Urinary bladder (tissue), 4 donors: ENCODE data around the gene NOSTRIN. TPM values are rescaled to one million over a fixed set of nuclear protein-coding genes. Genes with fewer than 3 reads are reported as not detected.

ENCODE experiments used
- DNase-seq: peaks from one replicate; pipeline ENCODE4 v3.0.0-alpha.2; 2015; ENCODE audit errors: extremely low spot score
- H3K27ac ChIP-seq: one replicate; pipeline ENCODE4 v1.5.1; 2013; ENCODE audit warnings: low read depth, mild to moderate bottlenecking, moderate library complexity
- H3K36me3 ChIP-seq: one replicate; pipeline ENCODE4 v1.6.1; 2013; ENCODE audit warnings: mild to moderate bottlenecking, moderate library complexity; ENCODE audit not compliant: insufficient read depth
- H3K4me1 ChIP-seq: one replicate; pipeline ENCODE4 v1.6.1; 2013; ENCODE audit warnings: mild to moderate bottlenecking, moderate library complexity; ENCODE audit not compliant: insufficient read depth
- H3K4me3 ChIP-seq: one replicate; pipeline ENCODE4 v1.5.1; 2013; ENCODE audit warnings: low read depth, low read length
- WGBS: extraction: QIAGEN DNeasy Blood & Tissue Kit; methylation state at CpG from one replicate; pipeline ENCODE4 v1.1.7; 2013; 5-methylcytosine and 5-hydroxymethylcytosine counted together
- polyA plus RNA-seq: library from polyadenylated mRNA; stranded (reverse); fragments of 200-250 nt; gene quantifications from one replicate; pipeline ENCODE4 v1.2.3, GENCODE V29; 2013
- total RNA-seq: library from RNA; depleted of rRNA; stranded (reverse); fragments of >200 nt; gene quantifications from one replicate; pipeline ENCODE4 v1.2.3, GENCODE V29; 2014
- donor health status: healthy with polysubstance abuse.
- donor health status: healthy.

The NOSTRIN gene
- total and polyA plus RNA-seq, 2 donors = 10.6 to 30.9 TPM

- no peak overlapping the region for H3K4me3 ChIP-seq
- no peak overlapping the region for H3K27ac ChIP-seq
- DNase-seq = no peak
- H3K4me1 ChIP-seq = no peaks in the 10 kb centered on the region
- no peaks in the 10 kb centered on the region for H3K36me3 ChIP-seq
- WGBS = 32% methylated on average over 10 of the region's 10 CpGs
These were observed 16.7 kb downstream of the NOSTRIN start for GRCh38 chr2:168819050-168819715.

DNA sequence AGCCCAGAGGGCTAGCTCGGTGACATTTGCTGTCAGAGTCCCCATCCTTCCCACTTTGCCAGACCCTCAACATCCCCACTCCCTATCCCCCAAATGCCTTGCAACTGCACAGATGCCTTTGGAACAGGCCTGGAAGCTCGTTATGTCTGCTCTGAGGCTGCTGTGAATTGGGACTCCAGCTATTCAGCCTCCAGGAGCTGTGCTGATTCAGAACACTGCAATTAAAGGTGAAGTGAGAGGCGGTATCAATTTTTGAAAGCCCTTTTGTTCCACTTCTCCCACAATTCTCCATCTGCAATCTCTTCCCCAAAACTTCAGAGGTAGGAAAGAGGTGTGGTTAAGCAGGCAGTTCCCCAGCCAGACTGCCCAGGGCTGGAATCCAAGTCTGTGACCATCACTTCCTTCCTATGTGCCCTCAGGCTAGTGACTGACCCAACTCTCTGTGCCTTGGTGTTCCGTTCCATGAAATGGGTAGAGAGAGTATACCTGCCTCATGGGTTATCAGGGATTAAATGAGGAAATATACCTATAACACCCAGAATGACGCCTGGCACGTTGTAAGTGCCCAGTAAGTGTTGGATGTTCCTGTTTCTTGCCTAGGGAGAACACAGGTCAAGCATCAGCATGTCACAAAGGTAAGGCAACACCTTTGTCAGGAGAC, 17.5 kb downstream of the NOSTRIN start:
- H3K36me3 ChIP-seq = no peaks in the 10 kb centered on the region
- H3K4me3 ChIP-seq = no peak overlapping the region
- 95% methylated on average over 6 of the region's 6 CpGs for WGBS
- DNase-seq = no peak
- H3K4me1 ChIP-seq = no peaks in the 10 kb centered on the region
- H3K27ac ChIP-seq = no peak overlapping the region

GRCh38 chr2:168821577-168821976, 19.1 kb downstream of the NOSTRIN start:
- 89% methylated on average over 8 of the region's 8 CpGs for WGBS
- Histone ChIP-seq H3K4me3 (no peak overlapping the region), H3K27ac (no peak overlapping the region), H3K36me3 (no peaks in the 10 kb centered on the region), H3K4me1 (no peaks in the 10 kb centered on the region)
- no peak for DNase-seq

- DNase-seq = no peak
- Histone ChIP-seq H3K27ac (no peak overlapping the region), H3K4me1 (no peaks in the 10 kb centered on the region), H3K4me3 (no peak overlapping the region), H3K36me3 (no peaks in the 10 kb centered on the region)
- 90% methylated on average over 1 of the region's 1 CpG for WGBS
These were observed 19.6 kb downstream of the NOSTRIN start for GRCh38 chr2:168821992-168822391.

GRCh38 chr2:168825126-168825525, 22.7 kb downstream of the NOSTRIN start:
- Histone ChIP-seq H3K36me3 (no peaks in the 10 kb centered on the region), H3K4me3 (no peak overlapping the region), H3K27ac (no peak overlapping the region), H3K4me1 (no peaks in the 10 kb centered on the region)
- no peak for DNase-seq

- Histone ChIP-seq H3K4me1 (no peaks in the 10 kb centered on the region), H3K27ac (no peak overlapping the region), H3K36me3 (no peaks in the 10 kb centered on the region), H3K4me3 (no peak overlapping the region)
- DNase-seq = no peak
These were observed 28.5 kb downstream of the NOSTRIN start for GRCh38 chr2:168830958-168831357.

- DNase-seq = no peak
- H3K4me3 ChIP-seq = no peak overlapping the region
- no peak overlapping the region for H3K27ac ChIP-seq
- no peaks in the 10 kb centered on the region for H3K4me1 ChIP-seq
- no peaks in the 10 kb centered on the region for H3K36me3 ChIP-seq
These were observed 29.2 kb downstream of the NOSTRIN start for GRCh38 chr2:168831662-168832061.

DNA sequence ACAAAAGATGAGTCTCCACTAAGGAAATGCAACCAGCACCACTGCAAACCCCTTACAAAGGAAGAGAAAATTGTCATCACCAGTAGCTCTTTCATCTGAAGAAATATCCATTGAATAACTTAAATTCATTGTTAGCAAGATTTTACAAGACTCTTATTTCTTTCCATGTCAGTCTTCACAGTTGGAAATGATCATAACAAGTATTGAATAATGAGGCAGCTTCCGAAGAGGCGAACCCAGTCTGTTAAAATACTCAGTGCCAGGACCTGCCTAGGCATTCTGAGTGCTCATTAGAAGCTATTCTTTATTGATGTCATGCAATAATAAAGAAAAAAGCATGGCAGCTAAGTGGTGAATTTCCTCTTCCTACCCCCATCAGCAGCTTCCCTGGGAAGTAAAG, 33.5 kb downstream of the NOSTRIN start:
- H3K36me3 ChIP-seq = no peaks in the 10 kb centered on the region
- no peak overlapping the region for H3K4me3 ChIP-seq
- whole genome bisulfite sequencing = 97% methylated on average over 2 of the region's 2 CpGs
- H3K4me1 ChIP-seq = no peaks in the 10 kb centered on the region
- no peak overlapping the region for H3K27ac ChIP-seq
- no peak for DNase-seq

GRCh38 chr2:168841445-168841844, 39.0 kb downstream of the NOSTRIN start:
- WGBS = 43% methylated on average over 2 of the region's 2 CpGs
- no peak for DNase-seq
- H3K4me1 ChIP-seq = no peaks in the 10 kb centered on the region
- no peaks in the 10 kb centered on the region for H3K36me3 ChIP-seq
- no peak overlapping the region for H3K27ac ChIP-seq
- no peak overlapping the region for H3K4me3 ChIP-seq

- Histone ChIP-seq H3K4me1 (no peaks in the 10 kb centered on the region), H3K36me3 (no peaks in the 10 kb centered on the region), H3K27ac (no peak overlapping the region), H3K4me3 (no peak overlapping the region)
- DNase-seq = no peak
- 96% methylated on average over 3 of the region's 3 CpGs for WGBS
These were observed 40.8 kb downstream of the NOSTRIN start for GRCh38 chr2:168843253-168843652.

GRCh38 chr2:168848225-168848624, 45.8 kb downstream of the NOSTRIN start:
- WGBS = 94% methylated on average over 3 of the region's 3 CpGs
- DNase-seq = no peak
- Histone ChIP-seq H3K27ac (no peak overlapping the region), H3K4me3 (no peak overlapping the region), H3K4me1 (no peaks in the 10 kb centered on the region), H3K36me3 (no peaks in the 10 kb centered on the region)

DNA sequence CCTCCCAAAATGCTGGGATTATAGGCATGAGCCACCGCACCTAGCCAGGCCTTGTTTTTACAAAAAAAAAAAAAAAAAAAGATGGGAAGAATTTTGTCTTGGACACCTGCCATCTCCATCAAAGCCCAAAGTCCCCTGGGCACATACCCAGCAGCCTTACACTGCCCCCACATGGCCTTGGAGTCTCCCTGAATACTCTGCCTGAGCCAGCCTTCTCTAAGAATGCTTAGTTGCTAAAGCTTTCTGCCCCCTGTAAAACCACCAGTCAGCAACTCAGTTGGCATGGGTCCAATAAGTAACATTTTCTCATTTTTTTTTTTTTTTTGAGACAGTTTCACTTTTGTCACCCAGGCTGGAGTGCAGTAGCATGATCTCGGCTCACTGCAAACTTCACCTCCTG, 47.2 kb downstream of the NOSTRIN start:
- no peak for DNase-seq
- Histone ChIP-seq H3K27ac (no peak overlapping the region), H3K4me3 (no peak overlapping the region), H3K36me3 (no peaks in the 10 kb centered on the region), H3K4me1 (no peaks in the 10 kb centered on the region)
- WGBS = 58% methylated on average over 2 of the region's 2 CpGs

- Histone ChIP-seq H3K4me3 (no peak overlapping the region), H3K4me1 (no peaks in the 10 kb centered on the region), H3K27ac (no peak overlapping the region), H3K36me3 (no peaks in the 10 kb centered on the region)
- DNase-seq = no peak
These were observed 48.4 kb downstream of the NOSTRIN start for GRCh38 chr2:168850846-168851245.

GRCh38 chr2:168851674-168852320, 49.4 kb downstream of the NOSTRIN start:
- DNase-seq = no peak
- 83% methylated on average over 5 of the region's 5 CpGs for WGBS

More at GRCh38 chr2:168851674-168852320, 49.4 kb downstream of the NOSTRIN start:
- no peak overlapping the region for H3K4me3 ChIP-seq
- H3K27ac ChIP-seq = no peak overlapping the region
- H3K36me3 ChIP-seq = no peaks in the 10 kb centered on the region
- no peaks in the 10 kb centered on the region for H3K4me1 ChIP-seq
